GM23338 (cell line): Measurements from ENCODE around the gene GABARAPL1. TPM values are rescaled to one million over a fixed set of nuclear protein-coding genes. Genes with fewer than 3 reads are reported as not detected.

Source experiments
- ATAC-seq: fragments of 200-7000 bp; cut with Tn5 transposase; 3 replicates; pipeline ENCODE4 v1.9.1; 2020
- DNase-seq: peaks from one replicate; pipeline ENCODE4 v3.0.0-alpha.2; 2015; ENCODE audit warnings: low spot score
- H2AFZ ChIP-seq: fragments of 200-600 bp; sonication (generic); 2 replicates; pipeline ENCODE4 v1.8.0; 2016; ENCODE audit warnings: antibody characterized with exemption, mild to moderate bottlenecking, moderate library complexity
- H3F3A ChIP-seq: fragments of 200-600 bp; sonication (generic); replicated peaks from 2 replicates; pipeline ENCODE4 v1.8.0; 2017; ENCODE audit warnings: antibody characterized with exemption, mixed run types, low read depth
- H3K27ac ChIP-seq: fragments of 200-600 bp; sonication (generic); 2 replicates; pipeline ENCODE4 v1.6.1; 2016; ENCODE audit warnings: low read depth
- H3K27me3 ChIP-seq: fragments of 200-600 bp; sonication (generic); 2 replicates; pipeline ENCODE4 v1.8.0; 2016; ENCODE audit warnings: mild to moderate bottlenecking, mixed run types, moderate library complexity; ENCODE audit not compliant: insufficient read depth
- H3K36me3 ChIP-seq: fragments of 200-600 bp; sonication (generic); 2 replicates; pipeline ENCODE4 v1.8.0; 2016; ENCODE audit warnings: mild to moderate bottlenecking; ENCODE audit not compliant: insufficient read depth
- H3K4me1 ChIP-seq: fragments of 200-600 bp; sonication (generic); 2 replicates; pipeline ENCODE4 v1.8.0; 2016; ENCODE audit warnings: mild to moderate bottlenecking, moderate library complexity; ENCODE audit not compliant: insufficient read depth
- H3K4me2 ChIP-seq: fragments of 200-600 bp; sonication (generic); 2 replicates; pipeline ENCODE4 v1.7.1; 2017; ENCODE audit warnings: mixed run types
- H3K4me3 ChIP-seq: fragments of 200-600 bp; sonication (generic); 2 replicates; pipeline ENCODE4 v1.6.1; 2016; ENCODE audit warnings: mixed run types
- H3K79me2 ChIP-seq: fragments of 200-600 bp; sonication (generic); replicated peaks from 2 replicates; pipeline ENCODE4 v1.8.0; 2017; ENCODE audit warnings: mild to moderate bottlenecking; ENCODE audit not compliant: insufficient read depth
- H3K9me2 ChIP-seq: fragments of 200-600 bp; sonication (generic); 2 replicates; pipeline ENCODE4 v1.8.0; 2017; ENCODE audit not compliant: insufficient read depth
- H4K20me1 ChIP-seq: fragments of 200-600 bp; sonication (generic); replicated peaks from 2 replicates; pipeline ENCODE4 v1.8.0; 2017; ENCODE audit warnings: mild to moderate bottlenecking; ENCODE audit not compliant: insufficient read depth
- H3K27ac Mint-ChIP-seq: 2 replicates; pipeline ENCODE4 v1.8.0; 2020; ENCODE audit warnings: inconsistent platforms, mild to moderate bottlenecking, moderate library complexity, mixed read lengths
- H3K27me3 Mint-ChIP-seq: 3 replicates; pipeline ENCODE4 v1.8.0; 2022; ENCODE audit warnings: low read depth, mild to moderate bottlenecking, moderate library complexity, mixed read lengths, inconsistent platforms; ENCODE audit not compliant: insufficient read depth, poor library complexity
- H3K36me3 Mint-ChIP-seq: 3 replicates; pipeline ENCODE4 v1.8.0; 2021; ENCODE audit warnings: low read depth, mild to moderate bottlenecking, inconsistent platforms, moderate library complexity, mixed read lengths
- H3K4me1 Mint-ChIP-seq: 3 replicates; pipeline ENCODE4 v1.8.0; 2020; ENCODE audit warnings: mild to moderate bottlenecking, inconsistent platforms, mixed read lengths
- H3K4me3 Mint-ChIP-seq: 3 replicates; pipeline ENCODE4 v1.8.0; 2021; ENCODE audit warnings: moderate library complexity, mild to moderate bottlenecking, inconsistent platforms, mixed read lengths
- H3K9me3 Mint-ChIP-seq: 3 replicates; pipeline ENCODE4 v1.8.0; 2020; ENCODE audit warnings: moderate library complexity, mild to moderate bottlenecking, inconsistent platforms, mixed read lengths
- CREB1 ChIP-seq: fragments of 250-450 bp; sonication (Bioruptor Pico); IDR thresholded peaks from 2 replicates; pipeline ENCODE4 v1.5.0; 2020; ENCODE audit warnings: low read depth, mild to moderate bottlenecking, moderate library complexity
- EZH2 ChIP-seq: fragments of 200-600 bp; sonication (generic); IDR thresholded peaks from one replicate; pipeline ENCODE4 v1.8.0; 2017; ENCODE audit warnings: antibody characterized with exemption, mild to moderate bottlenecking, low read depth; ENCODE audit not compliant: unreplicated experiment
- EZH2phosphoT487 ChIP-seq: fragments of 200-600 bp; sonication (generic); IDR thresholded peaks from one replicate; pipeline ENCODE4 v1.8.1; 2018; ENCODE audit warnings: antibody characterized with exemption; ENCODE audit not compliant: unreplicated experiment
- JUNB ChIP-seq: IDR thresholded peaks from one replicate; pipeline ENCODE4 v1.6.1; 2016; ENCODE audit warnings: antibody characterized with exemption; ENCODE audit not compliant: unreplicated experiment
- NANOG ChIP-seq: IDR thresholded peaks from 2 replicates; pipeline ENCODE4 v1.6.1; 2016; ENCODE audit warnings: antibody characterized with exemption, borderline replicate concordance
- POLR2AphosphoS5 ChIP-seq: IDR thresholded peaks from 2 replicates; pipeline ENCODE4 v1.6.1; 2016; ENCODE audit warnings: antibody characterized with exemption, low read depth
- REST ChIP-seq: IDR thresholded peaks from one replicate; pipeline ENCODE4 v1.6.1; 2018; ENCODE audit warnings: antibody characterized with exemption; ENCODE audit not compliant: unreplicated experiment
- STAT1 ChIP-seq: IDR thresholded peaks from one replicate; pipeline ENCODE4 v1.6.1; 2016; ENCODE audit warnings: antibody characterized with exemption; ENCODE audit not compliant: unreplicated experiment
- ZNF114 ChIP-seq: fragments of 250-450 bp; sonication (Bioruptor Pico); IDR thresholded peaks from 2 replicates; pipeline ENCODE4 v1.5.0; 2020; ENCODE audit warnings: mild to moderate bottlenecking, moderate library complexity
- ZNF331 ChIP-seq: fragments of 250-450 bp; sonication (Bioruptor Pico); IDR thresholded peaks from 2 replicates; pipeline ENCODE4 v1.5.0; 2020; ENCODE audit warnings: low read depth, mild to moderate bottlenecking, moderate library complexity
- ZNF462 ChIP-seq: fragments of 250-450 bp; sonication (Bioruptor Pico); IDR thresholded peaks from 2 replicates; pipeline ENCODE4 v1.5.0; 2020; ENCODE audit warnings: mild to moderate bottlenecking, moderate library complexity
- polyA plus RNA-seq: library from polyadenylated mRNA; unstranded; fragments of >200 nt; fragmentation: Nextera tagmentation; extraction: Ambion mirVana; gene quantifications from 2 replicates; pipeline ENCODE4 v1.2.1, GENCODE V29; 2016
- total RNA-seq: library from RNA; depleted of rRNA; stranded (reverse); fragments of >200 nt; shearing (Covaris generic); gene quantifications from 2 replicates; pipeline ENCODE4 v1.2.3, GENCODE V29; 2014
- TF ChIP-seq, protein P1 (sequence below), 2 experiments: fragments of 200-600 bp in 1 of 2; sonication (generic) in 1 of 2; conservative IDR thresholded peaks; 2 replicates each; pipeline versions ENCODE4 v1.5.1 to v1.6.1; 2016 to 2017; ENCODE audit warnings: antibody characterized with exemption in 2 of 2, low read depth in 2 of 2, mild to moderate bottlenecking in 2 of 2, moderate library complexity in 1 of 2
- TF ChIP-seq, protein P2 (sequence below): IDR thresholded peaks from 2 replicates; pipeline ENCODE4 v1.6.1; 2016; ENCODE audit warnings: antibody characterized with exemption

GABARAPL1 gene
- total and polyA plus RNA-seq, 2 experiments from 2014 or later = 35.7 to 77.8 TPM

- Histone ChIP-seq H3K4me2 (no peak overlapping the region), H3K4me3 (no peak overlapping the region), H4K20me1 (no peaks in the 10 kb centered on the region), H3K4me1 (peaks cover 6% of the 10 kb centered on the region), H3K27me3 (no peaks in the 10 kb centered on the region), H3K36me3 (no peaks in the 10 kb centered on the region), H3K27ac (no peak overlapping the region), H2AFZ (no peak overlapping the region), H3F3A (no peaks in the 10 kb centered on the region), H3K79me2 (no peaks in the 10 kb centered on the region), H3K9me2 (no peaks in the 10 kb centered on the region)
- H3K9me3 Mint-ChIP-seq = no peaks in the 10 kb centered on the region; the same call in 2 of the 3 replicates
- H3K27ac Mint-ChIP-seq = no peak overlapping the region
- H3K4me1 Mint-ChIP-seq = peaks cover 23% of the 10 kb centered on the region
- H3K4me3 Mint-ChIP-seq = no peak overlapping the region
- TF ChIP-seq ZNF462 (CRISPR knock-in tag) = no peak
- TF ChIP-seq, protein P1, sequence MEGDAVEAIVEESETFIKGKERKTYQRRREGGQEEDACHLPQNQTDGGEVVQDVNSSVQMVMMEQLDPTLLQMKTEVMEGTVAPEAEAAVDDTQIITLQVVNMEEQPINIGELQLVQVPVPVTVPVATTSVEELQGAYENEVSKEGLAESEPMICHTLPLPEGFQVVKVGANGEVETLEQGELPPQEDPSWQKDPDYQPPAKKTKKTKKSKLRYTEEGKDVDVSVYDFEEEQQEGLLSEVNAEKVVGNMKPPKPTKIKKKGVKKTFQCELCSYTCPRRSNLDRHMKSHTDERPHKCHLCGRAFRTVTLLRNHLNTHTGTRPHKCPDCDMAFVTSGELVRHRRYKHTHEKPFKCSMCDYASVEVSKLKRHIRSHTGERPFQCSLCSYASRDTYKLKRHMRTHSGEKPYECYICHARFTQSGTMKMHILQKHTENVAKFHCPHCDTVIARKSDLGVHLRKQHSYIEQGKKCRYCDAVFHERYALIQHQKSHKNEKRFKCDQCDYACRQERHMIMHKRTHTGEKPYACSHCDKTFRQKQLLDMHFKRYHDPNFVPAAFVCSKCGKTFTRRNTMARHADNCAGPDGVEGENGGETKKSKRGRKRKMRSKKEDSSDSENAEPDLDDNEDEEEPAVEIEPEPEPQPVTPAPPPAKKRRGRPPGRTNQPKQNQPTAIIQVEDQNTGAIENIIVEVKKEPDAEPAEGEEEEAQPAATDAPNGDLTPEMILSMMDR (conservative IDR thresholded peaks at IDR 0.05; ENCODE audit: low read depth in 2 of 2) = no peak
- no peak for TF ChIP-seq ZNF114 (CRISPR knock-in tag)
- TF ChIP-seq POLR2AphosphoS5 = no peak
- TF ChIP-seq STAT1 = no peak
- TF ChIP-seq CREB1 (CRISPR knock-in tag) = no peak
- TF ChIP-seq EZH2 = no peak
- TF ChIP-seq, protein P2, sequence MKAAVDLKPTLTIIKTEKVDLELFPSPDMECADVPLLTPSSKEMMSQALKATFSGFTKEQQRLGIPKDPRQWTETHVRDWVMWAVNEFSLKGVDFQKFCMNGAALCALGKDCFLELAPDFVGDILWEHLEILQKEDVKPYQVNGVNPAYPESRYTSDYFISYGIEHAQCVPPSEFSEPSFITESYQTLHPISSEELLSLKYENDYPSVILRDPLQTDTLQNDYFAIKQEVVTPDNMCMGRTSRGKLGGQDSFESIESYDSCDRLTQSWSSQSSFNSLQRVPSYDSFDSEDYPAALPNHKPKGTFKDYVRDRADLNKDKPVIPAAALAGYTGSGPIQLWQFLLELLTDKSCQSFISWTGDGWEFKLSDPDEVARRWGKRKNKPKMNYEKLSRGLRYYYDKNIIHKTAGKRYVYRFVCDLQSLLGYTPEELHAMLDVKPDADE = no peak
- no peak for TF ChIP-seq EZH2phosphoT487
- TF ChIP-seq REST = no peak
- no peak for TF ChIP-seq ZNF331 (CRISPR knock-in tag)
- TF ChIP-seq NANOG = no peak
- no peak for TF ChIP-seq JUNB
- DNase-seq (no peak), ATAC-seq (no peak)
- no peaks in the 10 kb centered on the region for H3K36me3 Mint-ChIP-seq
- peaks cover 2% of the 10 kb centered on the region for H3K27me3 Mint-ChIP-seq
These were observed 5.5 kb upstream of the GABARAPL1 start for GRCh38 chr12:10207136-10207535.
